Natural killer cell (primary cell): ENCODE measurements around the gene CARD11. TPM values are rescaled to one million over a fixed set of nuclear protein-coding genes. Genes with fewer than 3 reads are reported as not detected.
A peak's percentile ranks its signal among the peaks of the same experiment; 100 is the strongest.

Source experiments
- ATAC-seq, 3 donors: fragments of 150-1000 bp in 2 of 3; fragments of 200-7000 bp in 1 of 3; cut with Tn5 transposase; 1 replicate in 1 of 3; 2 replicates in 2 of 3; pipeline ENCODE4 v1.10.0; 2021; ENCODE audit warnings: mild to moderate bottlenecking in 2 of 3, moderate library complexity in 2 of 3
- DNase-seq, 2 donors: peaks; one replicate each; pipeline versions ENCODE4 v3.0.0 to v3.0.0-alpha.2; 2013 to 2021; ENCODE audit warnings: mixed read lengths in 1 of 2
- H3K27ac ChIP-seq: one replicate; pipeline ENCODE4 v1.5.1; 2013; ENCODE audit warnings: mild to moderate bottlenecking, low read length
- H3K27me3 ChIP-seq: one replicate; pipeline ENCODE4 v1.6.1; 2013; ENCODE audit warnings: low read length; ENCODE audit not compliant: control insufficient read depth, insufficient read depth
- H3K36me3 ChIP-seq: one replicate; pipeline ENCODE4 v1.6.1; 2013; ENCODE audit warnings: low read length; ENCODE audit not compliant: control insufficient read depth, insufficient read depth
- H3K4me1 ChIP-seq: one replicate; pipeline ENCODE4 v1.6.1; 2013; ENCODE audit warnings: low read length; ENCODE audit not compliant: control insufficient read depth, insufficient read depth
- H3K4me3 ChIP-seq: one replicate; pipeline ENCODE4 v1.5.1; 2013; ENCODE audit warnings: low read length
- H3K9me3 ChIP-seq: one replicate; pipeline ENCODE4 v1.6.1; 2013; ENCODE audit warnings: low read length; ENCODE audit not compliant: control insufficient read depth, insufficient read depth
- H3K27ac Mint-ChIP-seq, 2 donors: one replicate each; pipeline ENCODE4 v1.8.0; 2022; ENCODE audit warnings: mild to moderate bottlenecking in 2 of 2, mixed read lengths in 2 of 2, moderate library complexity in 1 of 2
- H3K27me3 Mint-ChIP-seq, 2 donors: one replicate each; pipeline ENCODE4 v1.8.0; 2022; ENCODE audit warnings: low read depth in 2 of 2, mixed read lengths in 2 of 2
- H3K36me3 Mint-ChIP-seq: one replicate; pipeline ENCODE4 v1.8.0; 2022; ENCODE audit warnings: mixed read lengths
- H3K4me1 Mint-ChIP-seq, 2 donors: one replicate each; pipeline ENCODE4 v1.8.0; 2022; ENCODE audit warnings: mixed read lengths in 2 of 2
- H3K4me3 Mint-ChIP-seq: one replicate; pipeline ENCODE4 v1.8.0; 2022; ENCODE audit warnings: mild to moderate bottlenecking, moderate library complexity, mixed read lengths
- H3K9me3 Mint-ChIP-seq, 2 donors: one replicate each; pipeline ENCODE4 v1.8.0; 2022; ENCODE audit warnings: mixed read lengths in 2 of 2
- WGBS: methylation state at CpG from one replicate; pipeline ENCODE4 v1.1.7; 2013; ENCODE audit warnings: missing lambda C conversion rate; ENCODE audit not compliant: insufficient coverage; 5-methylcytosine and 5-hydroxymethylcytosine counted together
- intact Hi-C: fragments of 100-400 bp; cut with micrococcal nuclease; formaldehyde crosslinking; loops from one replicate; pipeline ENCODE4 v1.14.2; 2022
- total RNA-seq, 4 donors: library from RNA; stranded (reverse); fragments of 120-200 nt in 1 of 4; gene quantifications; one replicate each; pipeline versions ENCODE4 v1.2.3 to v1.2.4, GENCODE V29; 2013 to 2022
- TF ChIP-seq, protein P1 (sequence below): fragments of 200-600 bp; IDR thresholded peaks from one replicate; pipeline ENCODE4 v1.8.0; 2022; ENCODE audit warnings: antibody characterized with exemption

Gene CARD11
- total RNA-seq, 3 donors from 2014 or later (not counting 1 experiment from before 2014, with no cell fraction given), result 196 to 233 (median 199) TPM

DNA sequence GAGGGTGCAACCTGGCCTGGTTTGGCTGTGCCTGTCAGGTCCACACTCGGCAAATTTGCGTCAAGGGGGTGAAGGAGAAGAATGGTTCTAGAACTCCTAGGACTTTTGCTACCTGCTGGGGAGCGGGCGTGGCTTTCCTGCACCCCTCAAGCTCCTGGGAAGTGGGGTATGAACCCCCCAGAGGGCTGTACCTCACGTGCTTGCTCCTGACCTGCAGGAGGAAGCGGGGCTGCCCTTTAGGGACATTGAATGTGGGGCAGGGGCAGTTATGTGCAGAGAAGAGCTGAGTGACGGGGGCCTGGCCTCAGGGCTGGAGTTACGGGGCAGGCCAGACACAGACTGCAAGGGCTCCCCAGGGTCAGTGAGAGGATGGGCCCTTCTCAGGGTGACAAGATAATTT is 138.2 kb downstream of the CARD11 start:
- peaks cover 37% of the 10 kb centered on the region for H3K4me1 ChIP-seq
- H3K4me3 ChIP-seq, result no peak overlapping the region
- no peaks in the 10 kb centered on the region for H3K27me3 Mint-ChIP-seq
- no peaks in the 10 kb centered on the region for H3K9me3 ChIP-seq
- peaks cover 30 to 52% of the 10 kb centered on the region in 2 donors for H3K4me1 Mint-ChIP-seq
- no peaks in the 10 kb centered on the region for H3K36me3 Mint-ChIP-seq
- no peaks in the 10 kb centered on the region for H3K9me3 Mint-ChIP-seq
- TF ChIP-seq, protein P1, sequence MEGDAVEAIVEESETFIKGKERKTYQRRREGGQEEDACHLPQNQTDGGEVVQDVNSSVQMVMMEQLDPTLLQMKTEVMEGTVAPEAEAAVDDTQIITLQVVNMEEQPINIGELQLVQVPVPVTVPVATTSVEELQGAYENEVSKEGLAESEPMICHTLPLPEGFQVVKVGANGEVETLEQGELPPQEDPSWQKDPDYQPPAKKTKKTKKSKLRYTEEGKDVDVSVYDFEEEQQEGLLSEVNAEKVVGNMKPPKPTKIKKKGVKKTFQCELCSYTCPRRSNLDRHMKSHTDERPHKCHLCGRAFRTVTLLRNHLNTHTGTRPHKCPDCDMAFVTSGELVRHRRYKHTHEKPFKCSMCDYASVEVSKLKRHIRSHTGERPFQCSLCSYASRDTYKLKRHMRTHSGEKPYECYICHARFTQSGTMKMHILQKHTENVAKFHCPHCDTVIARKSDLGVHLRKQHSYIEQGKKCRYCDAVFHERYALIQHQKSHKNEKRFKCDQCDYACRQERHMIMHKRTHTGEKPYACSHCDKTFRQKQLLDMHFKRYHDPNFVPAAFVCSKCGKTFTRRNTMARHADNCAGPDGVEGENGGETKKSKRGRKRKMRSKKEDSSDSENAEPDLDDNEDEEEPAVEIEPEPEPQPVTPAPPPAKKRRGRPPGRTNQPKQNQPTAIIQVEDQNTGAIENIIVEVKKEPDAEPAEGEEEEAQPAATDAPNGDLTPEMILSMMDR, result no peak
- DNase-seq (no peak), ATAC-seq (no peak)
- H3K27me3 ChIP-seq, result no peaks in the 10 kb centered on the region
- WGBS, result 98% methylated on average over 8 of the region's 8 CpGs
- H3K27ac Mint-ChIP-seq, result peak overlapping the region; percentile 77 to 81
- no peak overlapping the region for H3K27ac ChIP-seq
- peaks cover 49% of the 10 kb centered on the region for H3K36me3 ChIP-seq
- intact Hi-C loops, result no loop called here
- peak overlapping the region; percentile 13 for H3K4me3 Mint-ChIP-seq

DNA sequence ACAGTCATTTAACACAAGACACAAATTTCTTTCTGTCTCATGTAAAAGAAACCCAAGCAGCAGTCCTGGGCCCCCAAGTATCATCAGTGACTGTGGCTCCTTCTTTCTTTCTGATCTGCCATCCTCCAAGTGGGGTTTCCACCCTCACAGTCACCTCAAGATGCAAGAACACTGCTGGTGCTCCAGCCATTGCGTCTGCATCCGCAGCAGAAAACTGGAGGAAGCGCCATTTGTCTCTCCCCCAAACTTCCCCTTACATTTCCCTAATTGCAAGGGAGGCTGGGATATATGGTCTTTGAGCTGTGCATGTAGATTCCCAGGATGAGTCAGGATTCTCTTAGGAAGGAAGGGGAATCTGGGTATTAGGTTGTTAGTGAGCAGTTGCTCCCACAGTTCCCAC is 138.6 kb downstream of the CARD11 start:
- Mint-ChIP-seq H3K4me3 (no peak overlapping the region), H3K4me1 (peaks cover 33 to 52% of the 10 kb centered on the region in 2 donors), H3K36me3 (no peaks in the 10 kb centered on the region), H3K27me3 (no peaks in the 10 kb centered on the region), H3K9me3 (no peaks in the 10 kb centered on the region), H3K27ac (peak overlapping the region; percentile 77 to 81)
- H3K36me3 ChIP-seq, result peaks cover 44% of the 10 kb centered on the region
- H3K4me3 ChIP-seq, result no peak overlapping the region
- no peak for DNase-seq
- no peaks in the 10 kb centered on the region for H3K27me3 ChIP-seq
- H3K4me1 ChIP-seq, result peaks cover 37% of the 10 kb centered on the region
- ATAC-seq, result no peak
- intact Hi-C loops, result no loop called here
- H3K9me3 ChIP-seq, result no peaks in the 10 kb centered on the region
- TF ChIP-seq, protein P1, result no peak
- WGBS, result 100% methylated on average over 3 of the region's 3 CpGs
- H3K27ac ChIP-seq, result no peak overlapping the region

DNA sequence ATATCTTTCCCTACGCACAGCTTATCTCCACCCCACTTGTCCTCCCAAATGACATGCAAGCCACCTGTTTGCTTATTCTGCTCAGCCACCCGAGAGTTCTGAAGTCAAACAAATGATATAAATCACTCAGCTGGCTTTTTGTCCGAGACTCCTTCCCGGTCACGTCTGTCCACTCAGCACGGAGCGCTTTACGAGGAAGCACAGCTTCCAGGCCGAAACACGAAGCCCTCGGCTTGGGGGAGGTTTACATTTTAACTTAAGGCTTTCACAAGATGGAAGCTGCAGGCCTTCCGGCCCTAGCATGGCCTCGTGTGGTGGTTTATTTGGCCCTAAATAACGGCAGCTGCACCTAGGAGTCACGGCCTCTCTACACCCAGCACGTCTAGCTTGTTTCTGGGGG is 139.5 kb downstream of the CARD11 start:
- ATAC-seq, result no peak
- H3K4me3 Mint-ChIP-seq, result peak overlapping the region; percentile 47
- TF ChIP-seq, protein P1, result no peak

DNA sequence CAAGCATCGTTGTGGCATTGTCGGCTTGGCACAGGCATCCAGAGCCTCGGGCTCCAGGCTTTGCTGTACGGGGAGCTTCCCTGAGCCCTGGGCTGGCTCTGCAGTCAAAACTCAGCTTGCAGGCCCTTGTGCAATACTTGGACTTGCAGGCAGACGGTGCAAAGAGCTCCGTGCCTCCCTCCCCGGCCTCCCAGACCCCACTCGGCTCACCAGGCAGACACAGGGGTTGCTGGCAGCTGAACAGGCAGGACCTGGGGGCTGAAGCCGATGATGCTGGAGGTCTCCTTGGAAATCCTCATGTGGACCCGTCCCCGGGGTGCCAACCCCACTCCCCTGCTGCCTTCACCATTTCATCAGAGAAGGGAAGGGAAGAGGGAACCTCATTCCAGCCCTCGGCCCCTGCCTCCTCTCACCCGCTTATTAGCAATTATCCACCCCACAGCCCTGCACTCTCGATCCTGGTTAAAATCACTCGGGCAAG is 139.9 kb downstream of the CARD11 start:
- WGBS, result 68% methylated on average over 14 of the region's 15 CpGs
- DNase-seq, result peak in 1 of 2 donors; percentile 22
- TF ChIP-seq, protein P1, result no peak
- Mint-ChIP-seq H3K9me3 (no peaks in the 10 kb centered on the region), H3K27me3 (no peaks in the 10 kb centered on the region), H3K4me3 (peak overlapping the region; percentile 47), H3K27ac (peak overlapping the region; percentile 83 to 88), H3K4me1 (peaks cover 35 to 52% of the 10 kb centered on the region in 2 donors), H3K36me3 (no peaks in the 10 kb centered on the region)
- no peaks in the 10 kb centered on the region for H3K9me3 ChIP-seq
- no peak overlapping the region for H3K4me3 ChIP-seq
- peaks cover 39% of the 10 kb centered on the region for H3K36me3 ChIP-seq
- no peaks in the 10 kb centered on the region for H3K27me3 ChIP-seq
- ATAC-seq, result peak; percentile 25 to 38 (median 27)
- intact Hi-C loops, result loop anchor here (2.0 to 5.0 kb wide), 3 partner anchors 79 to 214 kb away; no protein-coding TSS in a partner anchor
- peaks cover 37% of the 10 kb centered on the region for H3K4me1 ChIP-seq
- peak overlapping the region; percentile 59 for H3K27ac ChIP-seq

More for the DNA sequence above, 139.5 kb downstream of the CARD11 start:
- DNase-seq, result no peak
- 95% methylated on average over 16 of the region's 16 CpGs for WGBS
- Histone ChIP-seq H3K4me3 (no peak overlapping the region), H3K27ac (no peak overlapping the region), H3K4me1 (peaks cover 37% of the 10 kb centered on the region), H3K36me3 (peaks cover 39% of the 10 kb centered on the region), H3K9me3 (no peaks in the 10 kb centered on the region), H3K27me3 (no peaks in the 10 kb centered on the region)
- Mint-ChIP-seq H3K27ac (peak overlapping the region; percentile 77 to 83), H3K4me1 (peaks cover 35 to 52% of the 10 kb centered on the region in 2 donors), H3K9me3 (no peaks in the 10 kb centered on the region), H3K36me3 (no peaks in the 10 kb centered on the region), H3K27me3 (no peaks in the 10 kb centered on the region)
- intact Hi-C loops, result loop anchor here (5.0 kb wide), 1 partner anchor 213 kb away; no protein-coding TSS in a partner anchor
